NCI-H446 (cell line): Measurements from ENCODE around the gene CHRD.
"Not testable (repeated sequence)": the region's sequence is repeated elsewhere in the genome, so short reads cannot be mapped to it uniquely, and the experiment has no call there.

ENCODE experiments used
- DNase-seq, 2 experiments: peaks; one replicate each; lab custom pipeline; 2025; lab: John Stamatoyannopoulos, UW

The CHRD gene

DNA sequence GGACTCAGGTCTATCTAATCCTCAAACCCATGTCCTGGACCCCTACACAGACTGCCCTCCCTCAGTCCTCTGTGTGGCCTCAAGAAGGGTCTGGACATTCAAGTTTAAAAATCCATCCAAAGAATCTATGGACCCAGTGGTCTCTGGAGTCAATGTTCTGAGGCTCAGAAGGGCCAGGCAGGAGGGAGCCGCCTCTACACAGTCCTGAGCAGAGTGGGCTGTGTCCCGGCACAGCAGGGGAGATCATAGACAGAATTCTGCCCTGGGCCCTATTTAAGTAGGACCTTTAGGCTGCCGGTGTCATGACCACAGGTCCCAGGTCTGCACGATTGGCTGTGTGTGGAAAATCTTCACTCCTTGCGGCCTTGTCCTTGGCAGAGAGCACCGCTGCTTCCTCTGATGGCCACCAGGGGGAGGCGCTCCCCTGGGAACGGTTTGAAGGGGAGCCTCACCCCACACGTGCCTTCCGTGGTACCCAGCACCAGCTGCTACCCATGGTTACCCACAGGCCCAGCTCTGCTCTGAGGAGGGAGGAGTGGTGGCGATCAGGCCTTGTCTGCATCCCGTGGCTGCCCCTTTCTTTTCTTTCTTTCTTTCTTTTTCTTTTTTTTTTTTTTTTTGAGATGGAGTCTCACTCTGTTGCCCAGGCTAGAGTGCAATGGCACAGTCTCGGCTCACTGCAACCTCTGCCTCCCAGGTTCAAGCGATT is 37.9 kb downstream of the CHRD start:
- peak in 1 of 2 experiments; percentile 60 for DNase-seq

- no peak for DNase-seq
Observed at GRCh38 chr3:184419171-184419570, 39.3 kb downstream of the CHRD start.

- DNase-seq, result no peak
Observed at GRCh38 chr3:184423561-184423960, 43.7 kb downstream of the CHRD start.

DNA sequence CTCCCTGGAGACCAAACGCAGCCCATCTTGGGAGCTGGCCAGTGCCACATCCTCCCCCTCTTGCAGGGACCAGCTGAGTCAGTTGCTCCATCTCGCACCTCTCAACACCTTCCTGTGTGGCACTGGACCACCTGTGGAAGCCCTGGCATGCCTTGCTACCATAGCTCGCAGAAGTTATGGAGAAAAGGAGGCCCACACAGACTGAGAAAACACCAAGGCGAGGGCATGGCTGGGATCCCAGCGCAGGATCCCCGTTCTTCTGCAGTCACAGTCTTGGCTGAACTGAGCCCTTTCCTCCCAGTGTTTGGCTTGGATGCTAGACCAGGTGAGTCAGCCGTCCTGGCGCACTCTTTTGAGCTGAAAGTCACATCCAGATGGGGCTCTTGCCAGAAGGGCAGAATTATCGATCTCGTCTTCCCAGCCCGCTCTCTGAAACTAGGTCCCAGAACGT is 46.9 kb downstream of the CHRD start:
- DNase-seq, result no peak

DNA sequence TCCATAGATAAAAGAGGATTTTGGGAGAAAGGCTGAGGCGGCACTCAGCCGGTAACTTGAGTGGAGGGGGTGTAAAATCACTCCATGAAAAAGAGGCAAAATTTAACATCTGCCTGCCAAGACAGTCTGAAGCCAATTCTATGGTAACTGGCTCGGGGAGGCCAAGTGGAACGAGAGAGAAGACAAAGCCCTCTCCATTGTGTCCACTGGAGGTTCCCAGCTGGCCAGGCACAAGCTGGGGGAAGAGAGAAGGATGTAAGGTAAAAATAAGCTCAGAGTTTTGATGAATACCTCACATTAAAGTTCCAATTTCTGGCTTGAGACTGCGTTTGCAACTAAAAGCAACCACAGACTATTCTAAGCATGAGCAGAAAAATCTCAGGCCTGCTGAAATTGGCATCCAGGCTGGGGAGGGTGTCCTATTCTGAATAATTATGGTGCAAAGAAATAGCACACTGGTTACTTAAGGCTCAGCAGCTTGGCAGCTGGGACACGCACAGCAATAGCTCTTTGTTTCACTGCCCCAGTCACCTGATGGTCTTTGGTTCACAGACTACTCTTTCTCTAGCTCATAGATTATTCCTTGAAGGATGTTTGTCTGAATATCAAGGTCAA is 48.8 kb downstream of the CHRD start:
- DNase-seq, result no peak

GRCh38 chr3:184429786-184430185 is 49.9 kb downstream of the CHRD start:
- DNase-seq, result no peak

GRCh38 chr3:184430940-184431339 is 51.1 kb downstream of the CHRD start:
- no peak for DNase-seq

DNA sequence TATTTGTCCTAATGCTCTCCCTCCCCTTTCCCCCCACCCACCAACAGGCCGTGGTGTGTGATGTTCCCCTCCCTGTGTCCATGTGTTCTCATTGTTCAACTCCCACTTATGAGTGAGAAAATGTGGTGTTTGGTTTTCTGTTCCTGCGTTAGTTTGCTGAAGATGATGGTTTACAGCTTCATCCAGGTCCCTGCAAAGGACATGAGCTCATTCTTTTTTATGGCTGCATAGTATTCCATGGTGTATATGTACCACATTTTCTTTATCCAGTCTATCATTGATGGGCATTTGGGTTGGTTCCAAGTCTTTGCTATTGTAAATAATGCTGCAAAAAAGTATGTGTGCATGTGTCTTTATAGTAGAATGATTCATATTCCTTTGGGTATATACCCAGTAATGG is 53.3 kb downstream of the CHRD start:
- not testable (repeated sequence) for DNase-seq

- DNase-seq, result no peak
Observed at GRCh38 chr3:184439096-184439495, 59.2 kb downstream of the CHRD start.
